Natural killer cell (primary cell): ENCODE results near the gene FATE1. TPM values are rescaled to one million over a fixed set of nuclear protein-coding genes. Genes with fewer than 3 reads are reported as not detected.

Source experiments
- ATAC-seq, 3 donors: fragments of 150-1000 bp in 2 of 3; fragments of 200-7000 bp in 1 of 3; cut with Tn5 transposase; 1 replicate in 1 of 3; 2 replicates in 2 of 3; pipeline ENCODE4 v1.10.0; 2021; ENCODE audit warnings: mild to moderate bottlenecking in 2 of 3, moderate library complexity in 2 of 3
- DNase-seq, 2 donors: peaks; one replicate each; pipeline versions ENCODE4 v3.0.0 to v3.0.0-alpha.2; 2013 to 2021; ENCODE audit warnings: mixed read lengths in 1 of 2
- H3K27ac ChIP-seq: one replicate; pipeline ENCODE4 v1.5.1; 2013; ENCODE audit warnings: mild to moderate bottlenecking, low read length
- H3K27me3 ChIP-seq: one replicate; pipeline ENCODE4 v1.6.1; 2013; ENCODE audit warnings: low read length; ENCODE audit not compliant: control insufficient read depth, insufficient read depth
- H3K36me3 ChIP-seq: one replicate; pipeline ENCODE4 v1.6.1; 2013; ENCODE audit warnings: low read length; ENCODE audit not compliant: control insufficient read depth, insufficient read depth
- H3K4me1 ChIP-seq: one replicate; pipeline ENCODE4 v1.6.1; 2013; ENCODE audit warnings: low read length; ENCODE audit not compliant: control insufficient read depth, insufficient read depth
- H3K4me3 ChIP-seq: one replicate; pipeline ENCODE4 v1.5.1; 2013; ENCODE audit warnings: low read length
- H3K9me3 ChIP-seq: one replicate; pipeline ENCODE4 v1.6.1; 2013; ENCODE audit warnings: low read length; ENCODE audit not compliant: control insufficient read depth, insufficient read depth
- H3K27ac Mint-ChIP-seq, 2 donors: one replicate each; pipeline ENCODE4 v1.8.0; 2022; ENCODE audit warnings: mild to moderate bottlenecking in 2 of 2, mixed read lengths in 2 of 2, moderate library complexity in 1 of 2
- H3K27me3 Mint-ChIP-seq, 2 donors: one replicate each; pipeline ENCODE4 v1.8.0; 2022; ENCODE audit warnings: low read depth in 2 of 2, mixed read lengths in 2 of 2
- H3K36me3 Mint-ChIP-seq: one replicate; pipeline ENCODE4 v1.8.0; 2022; ENCODE audit warnings: mixed read lengths
- H3K4me1 Mint-ChIP-seq, 2 donors: one replicate each; pipeline ENCODE4 v1.8.0; 2022; ENCODE audit warnings: mixed read lengths in 2 of 2
- H3K4me3 Mint-ChIP-seq: one replicate; pipeline ENCODE4 v1.8.0; 2022; ENCODE audit warnings: mild to moderate bottlenecking, moderate library complexity, mixed read lengths
- H3K9me3 Mint-ChIP-seq, 2 donors: one replicate each; pipeline ENCODE4 v1.8.0; 2022; ENCODE audit warnings: mixed read lengths in 2 of 2
- CTCF ChIP-seq: fragments of 200-600 bp; IDR thresholded peaks from one replicate; pipeline ENCODE4 v1.8.0; 2022; ENCODE audit warnings: antibody characterized with exemption
- WGBS: methylation state at CpG from one replicate; pipeline ENCODE4 v1.1.7; 2013; ENCODE audit warnings: missing lambda C conversion rate; ENCODE audit not compliant: insufficient coverage; 5-methylcytosine and 5-hydroxymethylcytosine counted together
- intact Hi-C: fragments of 100-400 bp; cut with micrococcal nuclease; formaldehyde crosslinking; loops from one replicate; pipeline ENCODE4 v1.14.2; 2022
- total RNA-seq, 4 donors: library from RNA; stranded (reverse); fragments of 120-200 nt in 1 of 4; gene quantifications; one replicate each; pipeline versions ENCODE4 v1.2.3 to v1.2.4, GENCODE V29; 2013 to 2022

Gene FATE1
- total RNA-seq, 3 donors from 2014 or later (not counting 1 experiment from before 2014, with no cell fraction given), result not detected

GRCh38 chrX:151711787-151712186, 4.0 kb upstream of the FATE1 start:
- Histone ChIP-seq H3K36me3 (no peaks in the 10 kb centered on the region), H3K4me1 (no peaks in the 10 kb centered on the region), H3K27ac (no peak overlapping the region), H3K4me3 (no peak overlapping the region), H3K27me3 (no peaks in the 10 kb centered on the region), H3K9me3 (no peaks in the 10 kb centered on the region)
- Mint-ChIP-seq H3K4me1 (no peaks in the 10 kb centered on the region), H3K9me3 (no peaks in the 10 kb centered on the region), H3K36me3 (no peaks in the 10 kb centered on the region), H3K4me3 (no peak overlapping the region), H3K27me3 (peaks cover 0 to 11% of the 10 kb centered on the region in 2 donors), H3K27ac (no peak overlapping the region)
- ATAC-seq (no peak), DNase-seq (no peak)
- 45% methylated on average over 2 of the region's 2 CpGs for WGBS
- TF ChIP-seq CTCF, result no peak
- intact Hi-C loops, result no loop called here

DNA sequence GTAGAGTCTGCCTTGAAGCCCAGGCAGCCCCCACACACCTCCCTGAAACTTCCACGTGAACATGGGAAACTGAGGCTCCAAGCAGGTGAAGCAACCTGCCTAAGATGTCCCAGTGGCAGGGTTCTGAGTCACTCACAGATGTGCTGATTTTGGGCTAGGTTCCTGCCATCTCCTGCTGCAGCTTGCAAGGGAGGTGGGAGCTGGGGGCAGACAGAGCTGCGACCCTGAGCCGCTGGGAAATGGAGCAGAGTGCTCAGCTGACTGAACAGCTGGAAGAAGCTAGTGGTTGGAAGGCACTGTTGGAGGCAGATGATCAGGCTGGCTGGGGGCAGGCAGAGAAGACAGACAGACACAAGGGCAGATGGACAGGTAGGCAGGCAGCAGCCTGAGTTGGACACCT, 3.6 kb upstream of the FATE1 start:
- WGBS, result 82% methylated on average over 3 of the region's 3 CpGs
- peaks cover under 1 to 16% of the 10 kb centered on the region in 2 donors for H3K27me3 Mint-ChIP-seq
- Histone ChIP-seq H3K4me1 (no peaks in the 10 kb centered on the region), H3K4me3 (no peak overlapping the region), H3K36me3 (no peaks in the 10 kb centered on the region), H3K9me3 (no peaks in the 10 kb centered on the region), H3K27ac (no peak overlapping the region), H3K27me3 (no peaks in the 10 kb centered on the region)
- intact Hi-C loops, result no loop called here
- no peaks in the 10 kb centered on the region for H3K4me1 Mint-ChIP-seq
- no peak overlapping the region for H3K4me3 Mint-ChIP-seq
- no peak overlapping the region for H3K27ac Mint-ChIP-seq
- ATAC-seq (no peak), DNase-seq (no peak)
- H3K9me3 Mint-ChIP-seq, result no peaks in the 10 kb centered on the region
- no peak for TF ChIP-seq CTCF
- H3K36me3 Mint-ChIP-seq, result no peaks in the 10 kb centered on the region

- WGBS, result 61% methylated on average over 3 of the region's 3 CpGs
- Mint-ChIP-seq H3K27me3 (peaks cover 2 to 10% of the 10 kb centered on the region in 2 donors), H3K4me1 (no peaks in the 10 kb centered on the region)
These were observed 2.0 kb upstream of the FATE1 start for GRCh38 chrX:151713849-151714248.

More at GRCh38 chrX:151713849-151714248, 2.0 kb upstream of the FATE1 start:
- ATAC-seq, result no peak
- H3K4me3 ChIP-seq, result no peak overlapping the region
- peak in 1 of 2 donors; percentile 1 for DNase-seq
- no peaks in the 10 kb centered on the region for H3K27me3 ChIP-seq
- Mint-ChIP-seq H3K27ac (no peak overlapping the region), H3K9me3 (no peaks in the 10 kb centered on the region), H3K36me3 (no peaks in the 10 kb centered on the region), H3K4me3 (no peak overlapping the region)
- no peak for TF ChIP-seq CTCF
- H3K4me1 ChIP-seq, result no peaks in the 10 kb centered on the region
- H3K27ac ChIP-seq, result no peak overlapping the region
- H3K9me3 ChIP-seq, result no peaks in the 10 kb centered on the region
- intact Hi-C loops, result no loop called here
- no peaks in the 10 kb centered on the region for H3K36me3 ChIP-seq
